HG03571 (cell line): ENCODE results near the gene TBC1D17.

Experiments
- ATAC-seq: cut with Tn5 transposase; IDR thresholded peaks from one replicate; pipeline ENCODE4 v1.9.1; 2021; ENCODE audit not compliant: unreplicated experiment

TBC1D17 gene

DNA sequence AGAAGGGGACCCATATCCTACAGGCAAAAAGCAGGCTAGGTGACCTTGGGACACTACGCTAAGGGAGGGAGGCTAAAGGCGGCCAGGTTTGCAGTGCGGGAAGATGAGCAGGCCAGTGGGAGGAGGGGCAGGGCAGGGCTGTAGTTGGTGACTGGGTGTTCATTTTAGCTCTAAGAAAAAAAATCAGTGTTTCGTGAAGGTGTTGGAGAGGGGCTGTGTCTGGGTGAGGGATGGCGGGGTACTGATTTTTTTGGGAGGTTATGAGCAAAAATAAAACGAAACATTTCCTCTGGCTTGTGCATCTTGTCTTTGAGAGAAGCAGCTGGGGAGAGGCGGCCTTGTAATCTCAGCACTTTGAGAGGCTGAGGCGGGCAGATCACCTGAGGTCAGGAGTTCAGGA, 56.1 kb downstream of the TBC1D17 start:
- ATAC-seq, result no peak

DNA sequence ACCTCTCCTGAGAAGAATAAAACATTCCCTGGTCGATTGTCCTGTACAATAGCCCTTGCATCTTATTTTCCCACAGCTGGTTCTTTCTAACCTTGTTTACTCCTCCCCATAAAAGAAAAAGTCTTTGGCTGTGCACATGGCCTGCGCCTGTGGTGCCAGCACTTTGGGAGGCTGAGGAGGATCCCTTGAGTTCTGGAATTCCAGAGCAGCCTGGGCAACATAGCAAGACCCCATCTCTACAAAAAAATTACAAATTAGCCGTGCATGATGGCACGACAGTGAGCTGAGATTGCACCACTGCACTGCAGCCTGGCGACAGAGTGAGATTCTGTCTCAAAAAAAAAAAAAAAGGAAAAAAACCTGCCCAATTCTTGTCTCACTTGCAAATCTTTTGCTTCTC, 59.0 kb downstream of the TBC1D17 start:
- no peak for ATAC-seq

- no peak for ATAC-seq
Measured at GRCh38 chr19:49937750-49938381, 60.4 kb downstream of the TBC1D17 start.
